Thoracic aorta (tissue), 2 donors: ENCODE results near the gene IL1A. TPM values are rescaled to one million over a fixed set of nuclear protein-coding genes. Genes with fewer than 3 reads are reported as not detected.

Experiments
- ATAC-seq: fragments of 150-250 bp; one replicate; pipeline ENCODE4 v1.8.0; 2017; ENCODE audit warnings: low read depth; ENCODE audit not compliant: insufficient number of reproducible peaks, low FRiP score
- DNase-seq: peaks from one replicate; pipeline ENCODE4 v3.0.0-alpha.2; 2020; ENCODE audit warnings: low spot score
- H3K27ac ChIP-seq, 2 donors: fragments of 200-600 bp; sonication (generic); 1 replicate in 1 of 2; 2 replicates in 1 of 2; pipeline ENCODE4 v1.5.1; 2016; ENCODE audit warnings: mild to moderate bottlenecking in 2 of 2, moderate library complexity in 2 of 2
- H3K27me3 ChIP-seq: fragments of 200-600 bp; sonication (generic); replicated peaks from 2 replicates; pipeline ENCODE4 v1.6.0; 2016; ENCODE audit warnings: mild to moderate bottlenecking; ENCODE audit not compliant: insufficient read depth
- H3K36me3 ChIP-seq: fragments of 200-600 bp; sonication (generic); one replicate; pipeline ENCODE4 v1.5.1; 2016
- H3K4me1 ChIP-seq, 2 donors: fragments of 200-600 bp; sonication (generic); 1 replicate in 1 of 2; 2 replicates in 1 of 2; pipeline versions ENCODE4 v1.5.1 to v1.6.0; 2016; ENCODE audit warnings: low read depth in 2 of 2, mild to moderate bottlenecking in 1 of 2; ENCODE audit not compliant: control insufficient read depth in 1 of 2
- H3K4me3 ChIP-seq: fragments of 200-600 bp; sonication (generic); 2 replicates; pipeline ENCODE4 v1.5.1; 2016; ENCODE audit warnings: mild to moderate bottlenecking
- H3K9me3 ChIP-seq: fragments of 200-600 bp; sonication (generic); 2 replicates; pipeline ENCODE4 v1.5.1; 2016
- total RNA-seq, 2 donors: library from RNA; depleted of rRNA; stranded (reverse); fragments of >200 nt; gene quantifications; one replicate each; pipeline versions ENCODE4 v1.1.0 to v1.2.3, GENCODE V29; 2016
- TF ChIP-seq, protein P1 (sequence below): fragments of 200-600 bp; sonication (generic); IDR thresholded peaks from one replicate; pipeline ENCODE4 v1.5.1; 2019; ENCODE audit warnings: antibody characterized with exemption

The IL1A gene
- total RNA-seq, 2 donors from 2014 or later: 0.56 TPM; not detected in 1

GRCh38 chr2:112783187-112783714 is 1.0 kb downstream of the IL1A start:
- TF ChIP-seq, protein P1, sequence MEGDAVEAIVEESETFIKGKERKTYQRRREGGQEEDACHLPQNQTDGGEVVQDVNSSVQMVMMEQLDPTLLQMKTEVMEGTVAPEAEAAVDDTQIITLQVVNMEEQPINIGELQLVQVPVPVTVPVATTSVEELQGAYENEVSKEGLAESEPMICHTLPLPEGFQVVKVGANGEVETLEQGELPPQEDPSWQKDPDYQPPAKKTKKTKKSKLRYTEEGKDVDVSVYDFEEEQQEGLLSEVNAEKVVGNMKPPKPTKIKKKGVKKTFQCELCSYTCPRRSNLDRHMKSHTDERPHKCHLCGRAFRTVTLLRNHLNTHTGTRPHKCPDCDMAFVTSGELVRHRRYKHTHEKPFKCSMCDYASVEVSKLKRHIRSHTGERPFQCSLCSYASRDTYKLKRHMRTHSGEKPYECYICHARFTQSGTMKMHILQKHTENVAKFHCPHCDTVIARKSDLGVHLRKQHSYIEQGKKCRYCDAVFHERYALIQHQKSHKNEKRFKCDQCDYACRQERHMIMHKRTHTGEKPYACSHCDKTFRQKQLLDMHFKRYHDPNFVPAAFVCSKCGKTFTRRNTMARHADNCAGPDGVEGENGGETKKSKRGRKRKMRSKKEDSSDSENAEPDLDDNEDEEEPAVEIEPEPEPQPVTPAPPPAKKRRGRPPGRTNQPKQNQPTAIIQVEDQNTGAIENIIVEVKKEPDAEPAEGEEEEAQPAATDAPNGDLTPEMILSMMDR: no peak
- no peaks in the 10 kb centered on the region for H3K36me3 ChIP-seq
- no peak overlapping the region for H3K27ac ChIP-seq
- H3K27me3 ChIP-seq: no peaks in the 10 kb centered on the region
- H3K9me3 ChIP-seq: no peaks in the 10 kb centered on the region
- H3K4me3 ChIP-seq: no peak overlapping the region
- no peak for DNase-seq
- no peak for ATAC-seq
- no peaks in the 10 kb centered on the region for H3K4me1 ChIP-seq

DNA sequence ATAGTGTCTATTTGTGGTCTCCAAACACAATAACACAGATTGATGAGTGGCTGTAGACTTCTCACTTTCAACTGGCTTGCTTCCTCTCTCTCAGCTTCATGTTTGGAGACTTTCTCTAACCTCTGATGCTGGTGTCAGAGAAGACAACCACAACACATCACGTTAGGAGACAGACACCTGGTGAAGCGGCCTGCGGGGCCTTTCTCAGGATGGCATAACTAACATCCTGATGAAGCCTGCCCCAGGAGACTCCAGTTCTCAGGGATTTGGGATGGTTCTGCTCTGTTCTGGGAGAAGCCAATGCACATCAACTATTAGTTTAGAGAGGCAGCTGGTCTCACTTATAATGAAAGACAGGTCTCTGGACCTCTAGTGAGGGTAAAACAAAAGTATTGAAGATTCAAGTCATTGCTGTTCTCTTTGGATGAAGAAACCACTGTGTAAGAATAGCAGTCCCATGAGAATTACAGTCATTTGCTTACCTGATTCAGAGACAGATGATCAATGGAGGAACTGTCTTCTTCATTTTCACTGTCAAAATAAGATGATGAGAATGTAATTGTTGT is 2.0 kb downstream of the IL1A start:
- no peaks in the 10 kb centered on the region for H3K9me3 ChIP-seq
- H3K36me3 ChIP-seq: no peaks in the 10 kb centered on the region
- H3K27me3 ChIP-seq: no peaks in the 10 kb centered on the region
- TF ChIP-seq, protein P1: no peak
- no peak for ATAC-seq
- no peak overlapping the region for H3K4me3 ChIP-seq
- no peaks in the 10 kb centered on the region for H3K4me1 ChIP-seq
- no peak overlapping the region for H3K27ac ChIP-seq
- no peak for DNase-seq

GRCh38 chr2:112779598-112779997 is 4.7 kb downstream of the IL1A start:
- ATAC-seq: no peak
- no peak for DNase-seq
- Histone ChIP-seq H3K36me3 (no peaks in the 10 kb centered on the region), H3K4me1 (no peaks in the 10 kb centered on the region), H3K27me3 (no peaks in the 10 kb centered on the region), H3K9me3 (no peaks in the 10 kb centered on the region), H3K4me3 (no peak overlapping the region), H3K27ac (no peak overlapping the region)
- TF ChIP-seq, protein P1: no peak

GRCh38 chr2:112777036-112777435 is 7.3 kb downstream of the IL1A start:
- Histone ChIP-seq H3K9me3 (no peaks in the 10 kb centered on the region), H3K4me3 (no peak overlapping the region), H3K27me3 (no peaks in the 10 kb centered on the region), H3K4me1 (no peaks in the 10 kb centered on the region), H3K27ac (no peak overlapping the region), H3K36me3 (no peaks in the 10 kb centered on the region)
- DNase-seq (no peak), ATAC-seq (no peak)
- TF ChIP-seq, protein P1: no peak

DNA sequence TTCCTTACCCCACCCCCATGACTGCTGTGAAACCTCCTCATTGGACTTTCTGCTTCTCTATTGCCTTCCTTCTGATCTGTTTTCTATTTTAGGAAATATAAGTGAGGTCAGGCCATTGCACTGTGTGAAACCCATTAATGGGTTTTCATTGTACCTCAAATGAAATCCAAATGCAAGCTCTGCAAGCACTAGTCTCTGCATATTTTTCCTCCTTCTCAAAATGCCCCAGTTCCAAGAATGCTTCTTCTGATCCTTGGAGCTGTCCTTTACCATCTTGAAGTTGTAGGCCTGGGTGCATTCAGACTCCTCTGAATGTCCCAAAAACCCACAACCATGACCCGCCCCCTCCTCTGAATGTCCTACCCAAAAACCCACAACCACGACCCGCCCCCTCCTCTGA is 8.2 kb downstream of the IL1A start:
- H3K36me3 ChIP-seq: no peaks in the 10 kb centered on the region
- no peak overlapping the region for H3K27ac ChIP-seq
- H3K27me3 ChIP-seq: no peaks in the 10 kb centered on the region
- DNase-seq (no peak), ATAC-seq (no peak)
- no peak overlapping the region for H3K4me3 ChIP-seq
- H3K9me3 ChIP-seq: no peaks in the 10 kb centered on the region
- TF ChIP-seq, protein P1: no peak
- no peaks in the 10 kb centered on the region for H3K4me1 ChIP-seq
